Retinal pigment epithelial cell (primary cell): ENCODE data around the gene FABP6.

Experiments
- DNase-seq: peaks from one replicate; pipeline ENCODE4 v3.0.0-alpha.2; 2010; ENCODE audit warnings: low read depth
- H3K4me3 ChIP-seq: 2 replicates; pipeline ENCODE4 v1.5.1; 2011; ENCODE audit warnings: mild to moderate bottlenecking, low read length, control low read depth, moderate library complexity
- CTCF ChIP-seq: conservative IDR thresholded peaks from 2 replicates; pipeline ENCODE4 v1.5.1; 2011; ENCODE audit warnings: low read depth, low read length, control low read depth, inconsistent platforms

FABP6 gene

GRCh38 chr5:160278343-160278742 is 49.0 kb downstream of the FABP6 start:
- no peak for DNase-seq
- TF ChIP-seq CTCF: no peak
- no peak overlapping the region for H3K4me3 ChIP-seq

GRCh38 chr5:160280384-160281095 is 51.2 kb downstream of the FABP6 start:
- H3K4me3 ChIP-seq: no peak overlapping the region
- DNase-seq: no peak
- TF ChIP-seq CTCF: no peak

- no peak overlapping the region for H3K4me3 ChIP-seq
Observed at GRCh38 chr5:160281275-160281674, 52.0 kb downstream of the FABP6 start.

GRCh38 chr5:160284291-160284873 is 55.1 kb downstream of the FABP6 start:
- no peak overlapping the region for H3K4me3 ChIP-seq
- no peak for TF ChIP-seq CTCF
- no peak for DNase-seq

More at GRCh38 chr5:160281275-160281674, 52.0 kb downstream of the FABP6 start:
- DNase-seq: no peak
- no peak for TF ChIP-seq CTCF

GRCh38 chr5:160285316-160285715 is 56.0 kb downstream of the FABP6 start:
- no peak for TF ChIP-seq CTCF
- DNase-seq: no peak
- no peak overlapping the region for H3K4me3 ChIP-seq

- DNase-seq: no peak
- no peak for TF ChIP-seq CTCF
- H3K4me3 ChIP-seq: no peak overlapping the region
Observed at GRCh38 chr5:160286947-160287346, 57.6 kb downstream of the FABP6 start.
